Measurements from ENCODE around the gene CES4A. TPM values are rescaled to one million over a fixed set of nuclear protein-coding genes. Genes with fewer than 3 reads are reported as not detected.

CES4A gene
- polyA plus RNA-seq, 1 of the 3 experiments (the other 2 are of a cell fraction), result 7.3 TPM

DNA sequence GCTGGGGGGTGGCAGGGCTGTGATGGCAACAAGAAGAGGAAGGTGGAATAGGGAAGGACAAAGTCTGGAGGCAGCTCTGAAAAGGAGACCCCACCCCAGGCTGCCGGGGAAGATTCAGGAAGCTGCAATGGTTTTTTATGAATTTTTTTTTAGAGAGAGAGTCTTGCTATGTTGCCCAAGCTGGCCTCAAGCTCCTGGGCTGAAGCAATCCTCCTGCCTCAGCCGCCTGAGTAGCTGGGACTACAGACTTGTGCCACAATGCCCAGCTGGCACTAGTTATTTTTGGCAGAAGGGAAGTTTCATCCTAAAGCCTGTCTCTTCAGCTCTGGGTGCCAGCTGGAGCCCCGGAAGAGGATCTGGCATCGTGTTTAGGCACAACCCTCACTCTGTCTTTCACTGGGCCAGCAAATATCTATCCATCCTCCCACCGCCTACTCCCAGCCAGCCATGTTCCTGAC is 28.7 kb upstream of the CES4A start:
- no peak overlapping the region for H3K4me2 ChIP-seq
- no peak for TF ChIP-seq TEAD4 (IDR thresholded peaks at IDR 0.05; ENCODE audit: borderline replicate concordance, insufficient read depth)
- TF ChIP-seq MXI1 (IDR thresholded peaks at IDR 0.05; ENCODE audit: low read depth, low read length), result no peak
- no peak for TF ChIP-seq FOXJ3 (CRISPR knock-in tag; IDR thresholded peaks at IDR 0.05)
- no peak for TF ChIP-seq MAX (IDR thresholded peaks at IDR 0.05; ENCODE audit: low read depth)
- TF ChIP-seq NRF1 (IDR thresholded peaks at IDR 0.05; ENCODE audit: low read depth, low read length), result no peak
- no peak for TF ChIP-seq ELF1 (IDR thresholded peaks at IDR 0.05)
- no peak for TF ChIP-seq CHD2 (IDR thresholded peaks at IDR 0.05; ENCODE audit: low read length, partially characterized antibody)
- TF ChIP-seq RXRA (IDR thresholded peaks at IDR 0.05; ENCODE audit: borderline replicate concordance, low read depth), result no peak
- no peak for TF ChIP-seq POLR2AphosphoS5 (IDR thresholded peaks at IDR 0.05; ENCODE audit: low read depth, low read length)
- TF ChIP-seq MEF2A (IDR thresholded peaks at IDR 0.05; ENCODE audit: borderline replicate concordance, low read depth), result no peak
- no peak for TF ChIP-seq YY1 (IDR thresholded peaks at IDR 0.05; ENCODE audit: low read depth)
- TF ChIP-seq SMC3 (IDR thresholded peaks at IDR 0.05; ENCODE audit: low read depth, low read length), result no peak
- TF ChIP-seq EZH2phosphoT487 (IDR thresholded peaks at IDR 0.05; ENCODE audit: borderline replicate concordance, low read depth), result no peak
- TF ChIP-seq FOSL2 (IDR thresholded peaks at IDR 0.05; ENCODE audit: borderline replicate concordance, low read depth), result no peak
- TF ChIP-seq, protein P1, sequence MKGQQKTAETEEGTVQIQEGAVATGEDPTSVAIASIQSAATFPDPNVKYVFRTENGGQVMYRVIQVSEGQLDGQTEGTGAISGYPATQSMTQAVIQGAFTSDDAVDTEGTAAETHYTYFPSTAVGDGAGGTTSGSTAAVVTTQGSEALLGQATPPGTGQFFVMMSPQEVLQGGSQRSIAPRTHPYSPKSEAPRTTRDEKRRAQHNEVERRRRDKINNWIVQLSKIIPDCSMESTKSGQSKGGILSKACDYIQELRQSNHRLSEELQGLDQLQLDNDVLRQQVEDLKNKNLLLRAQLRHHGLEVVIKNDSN (IDR thresholded peaks at IDR 0.05; ENCODE audit: borderline replicate concordance, low read depth), result no peak
- no peak for TF ChIP-seq GABPA (IDR thresholded peaks at IDR 0.05; ENCODE audit: low read depth)
- TF ChIP-seq RCOR1 (IDR thresholded peaks at IDR 0.05; ENCODE audit: low read length), result no peak
- no peak for TF ChIP-seq JUND (IDR thresholded peaks at IDR 0.05)
- no peak for TF ChIP-seq EP300 (IDR thresholded peaks at IDR 0.05; ENCODE audit: borderline replicate concordance in 1 of 2, low read depth in 1 of 2, low read length in 1 of 2)
- TF ChIP-seq, protein P2, sequence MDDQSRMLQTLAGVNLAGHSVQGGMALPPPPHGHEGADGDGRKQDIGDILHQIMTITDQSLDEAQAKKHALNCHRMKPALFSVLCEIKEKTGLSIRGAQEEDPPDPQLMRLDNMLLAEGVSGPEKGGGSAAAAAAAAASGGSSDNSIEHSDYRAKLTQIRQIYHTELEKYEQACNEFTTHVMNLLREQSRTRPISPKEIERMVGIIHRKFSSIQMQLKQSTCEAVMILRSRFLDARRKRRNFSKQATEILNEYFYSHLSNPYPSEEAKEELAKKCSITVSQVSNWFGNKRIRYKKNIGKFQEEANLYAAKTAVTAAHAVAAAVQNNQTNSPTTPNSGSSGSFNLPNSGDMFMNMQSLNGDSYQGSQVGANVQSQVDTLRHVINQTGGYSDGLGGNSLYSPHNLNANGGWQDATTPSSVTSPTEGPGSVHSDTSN (IDR thresholded peaks at IDR 0.05), result no peak
- no peak overlapping the region for H3K9ac ChIP-seq
- CTCF ChIA-PET, result interaction anchor here (1.1 to 11.9 kb wide), 10 partner anchors 7 to 233 kb away, joined by 3 to 82 read pairs (median 6); partner anchors contain the start of gene B3GNT9
- H3K27me3 ChIP-seq (ENCODE audit: insufficient read depth), result no peaks in the 10 kb centered on the region
- H3K9me2 ChIP-seq, result no peaks in the 10 kb centered on the region
- no peak overlapping the region for H2AFZ ChIP-seq (ENCODE audit: low read depth)
- no peaks in the 10 kb centered on the region for H3K79me2 ChIP-seq (ENCODE audit: insufficient read depth)
- POLR2A ChIA-PET, result interaction anchor here (0.8 kb wide), 1 partner anchor 70 kb away, joined by 3 read pairs; no protein-coding TSS in a partner anchor
- H3K4me3 ChIP-seq (ENCODE audit: low read depth in 2 of 2, low read length in 1 of 2), result no peak overlapping the region
- DNase-seq, result no peak
- H3K27ac ChIP-seq (ENCODE audit: low read depth in 2 of 2, low read length in 1 of 2), result no peak overlapping the region
- H3K4me1 ChIP-seq (ENCODE audit: control insufficient read depth in 1 of 2, insufficient read depth in 2 of 2, low read depth in 1 of 2, low read length in 1 of 2), result peaks cover 0 to 16% of the 10 kb centered on the region in 2 experiments; a peak in 1 of 4 replicates
- no peaks in the 10 kb centered on the region for H3K9me3 ChIP-seq
- H4K20me1 ChIP-seq (ENCODE audit: insufficient read depth), result no peaks in the 10 kb centered on the region
- H3K36me3 ChIP-seq (replicated peaks in 1 of 2; ENCODE audit: control insufficient read depth in 1 of 2, insufficient read depth in 2 of 2, low read length in 1 of 2), result no peaks in the 10 kb centered on the region
- 78% methylated on average over 5 of the region's 5 CpGs for WGBS (ENCODE audit: low lambda C conversion rate)
- H3F3A ChIP-seq (replicated peaks; ENCODE audit: insufficient read depth), result no peaks in the 10 kb centered on the region
